ENCODE data around the gene MTHFR.

MTHFR gene

DNA sequence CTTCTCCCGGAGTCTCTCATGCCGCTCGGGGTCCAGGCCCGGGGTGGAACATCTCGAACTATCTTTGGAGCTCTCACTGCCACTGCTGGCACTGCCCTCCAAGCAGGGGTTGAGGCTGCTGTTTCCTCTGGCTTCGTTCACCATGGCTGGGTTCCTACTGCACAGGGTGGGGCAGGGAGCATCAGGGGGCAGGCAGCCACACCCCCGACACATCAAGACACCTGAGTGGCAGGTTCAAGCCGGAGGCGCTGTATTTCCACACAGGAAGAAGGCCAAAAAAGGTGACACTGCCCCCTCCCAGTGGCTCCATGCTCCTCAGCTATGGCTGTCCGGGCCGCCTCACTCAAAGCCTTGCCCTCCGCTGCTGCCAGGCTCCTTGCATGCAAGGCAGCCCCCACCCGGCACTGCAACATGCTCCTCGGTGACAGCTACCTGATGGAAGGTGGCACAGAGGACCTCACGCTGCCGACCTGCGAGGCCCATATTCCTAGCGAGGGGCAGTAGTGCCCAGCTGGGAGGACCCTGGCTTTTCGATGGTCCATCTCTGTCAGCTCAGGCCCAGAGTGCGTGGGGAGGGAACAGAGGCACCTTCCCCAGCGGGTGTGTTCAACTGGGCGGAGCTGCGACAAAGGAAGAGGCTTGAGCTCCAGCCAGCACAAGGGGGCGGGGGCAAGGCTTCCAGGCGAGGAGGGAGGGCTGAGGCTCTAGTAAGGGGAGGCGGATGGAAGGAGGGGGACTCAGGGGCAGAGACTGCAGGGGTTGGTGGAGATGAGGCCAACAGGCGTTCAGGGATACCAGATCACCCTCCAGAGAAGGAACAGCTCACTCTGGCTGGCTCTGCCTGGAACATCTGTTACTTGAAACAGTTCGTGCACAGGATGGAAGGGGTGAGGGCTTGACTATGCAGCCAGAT lies 2.5 kb downstream of the MTHFR start:
- DNase-seq (ENCODE audit: low read depth): peak; percentile 87
- TF ChIP-seq, protein P1, sequence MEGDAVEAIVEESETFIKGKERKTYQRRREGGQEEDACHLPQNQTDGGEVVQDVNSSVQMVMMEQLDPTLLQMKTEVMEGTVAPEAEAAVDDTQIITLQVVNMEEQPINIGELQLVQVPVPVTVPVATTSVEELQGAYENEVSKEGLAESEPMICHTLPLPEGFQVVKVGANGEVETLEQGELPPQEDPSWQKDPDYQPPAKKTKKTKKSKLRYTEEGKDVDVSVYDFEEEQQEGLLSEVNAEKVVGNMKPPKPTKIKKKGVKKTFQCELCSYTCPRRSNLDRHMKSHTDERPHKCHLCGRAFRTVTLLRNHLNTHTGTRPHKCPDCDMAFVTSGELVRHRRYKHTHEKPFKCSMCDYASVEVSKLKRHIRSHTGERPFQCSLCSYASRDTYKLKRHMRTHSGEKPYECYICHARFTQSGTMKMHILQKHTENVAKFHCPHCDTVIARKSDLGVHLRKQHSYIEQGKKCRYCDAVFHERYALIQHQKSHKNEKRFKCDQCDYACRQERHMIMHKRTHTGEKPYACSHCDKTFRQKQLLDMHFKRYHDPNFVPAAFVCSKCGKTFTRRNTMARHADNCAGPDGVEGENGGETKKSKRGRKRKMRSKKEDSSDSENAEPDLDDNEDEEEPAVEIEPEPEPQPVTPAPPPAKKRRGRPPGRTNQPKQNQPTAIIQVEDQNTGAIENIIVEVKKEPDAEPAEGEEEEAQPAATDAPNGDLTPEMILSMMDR (IDR thresholded peaks at IDR 0.05; ENCODE audit: insufficient read depth, low read depth, low read length, missing control alignments): no peak
- H3K4me3 ChIP-seq (ENCODE audit: low read length): peak overlapping the region; percentile 42

DNA sequence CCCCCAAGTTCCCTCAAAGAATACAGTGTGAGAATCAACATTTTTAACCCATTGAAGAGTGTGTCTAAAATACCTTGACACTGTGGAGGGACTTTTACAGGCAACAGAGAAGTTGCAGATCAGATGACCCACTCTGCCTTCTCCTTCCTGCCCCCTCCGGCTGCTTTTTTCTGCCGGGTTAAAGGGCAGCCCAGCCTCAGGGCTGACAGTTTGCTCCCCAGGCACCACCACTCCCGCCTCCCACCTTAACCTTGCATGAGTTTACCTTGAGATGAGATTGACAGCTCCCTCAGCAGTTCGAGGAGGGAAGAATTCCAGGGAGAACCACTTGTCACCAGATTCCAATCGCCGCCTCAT lies 3.2 kb downstream of the MTHFR start:
- H3K4me3 ChIP-seq (ENCODE audit: low read length): peak overlapping the region; percentile 42
- TF ChIP-seq, protein P1 (IDR thresholded peaks at IDR 0.05; ENCODE audit: insufficient read depth, low read depth, low read length, missing control alignments): no peak
- no peak for DNase-seq (ENCODE audit: low read depth)

DNA sequence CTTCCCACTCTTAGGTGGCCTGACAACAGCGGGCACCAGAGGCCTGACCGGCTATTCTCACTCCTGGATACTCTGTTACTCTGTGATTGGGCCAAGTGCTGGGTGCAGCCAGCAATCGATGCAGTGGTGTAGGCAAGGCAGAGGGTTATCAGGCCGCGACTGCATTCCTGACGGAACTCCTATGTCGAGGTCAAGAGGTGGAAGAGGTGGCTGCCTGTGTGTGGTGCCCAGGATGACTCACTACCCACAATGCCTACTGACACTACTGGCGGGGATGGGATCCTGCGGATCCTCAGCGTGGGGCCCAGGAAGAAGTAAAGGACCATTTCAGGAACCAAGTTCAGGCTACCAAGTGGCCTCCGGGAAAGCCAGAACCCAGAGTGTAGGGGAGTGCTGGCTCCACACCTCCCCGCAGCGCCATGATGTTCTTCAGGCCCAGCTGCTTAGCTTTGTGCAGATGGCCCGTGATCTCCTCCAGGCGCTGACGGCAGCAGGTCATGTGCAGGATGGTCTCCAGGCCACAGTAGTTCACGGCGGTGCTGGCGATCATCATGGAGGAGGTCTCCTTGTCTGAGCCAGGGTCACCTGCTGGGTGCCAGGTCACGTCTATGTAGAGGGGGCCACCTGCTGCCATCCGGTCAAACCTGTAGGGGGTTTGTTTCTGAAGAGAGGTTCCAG lies 4.9 kb downstream of the MTHFR start:
- H3K4me3 ChIP-seq (ENCODE audit: low read length): no peak overlapping the region

DNA sequence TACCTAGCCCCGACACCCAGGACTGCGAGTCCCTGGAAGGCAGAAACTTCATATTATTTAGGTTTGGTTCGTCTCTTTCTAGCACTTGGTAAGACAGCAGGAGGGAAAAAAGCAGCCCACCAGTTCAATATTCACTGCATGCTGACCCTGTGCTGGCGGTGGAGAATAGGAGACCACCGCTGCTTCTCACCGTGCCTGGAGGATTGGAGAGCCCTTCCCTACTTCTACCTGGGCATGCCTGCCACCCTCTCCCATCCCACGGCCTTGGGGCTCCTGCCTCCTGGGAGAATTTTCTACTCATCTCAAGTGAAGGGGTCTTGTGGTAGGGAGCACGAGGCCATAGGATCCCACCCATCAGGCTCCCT lies 5.4 kb downstream of the MTHFR start:
- DNase-seq (ENCODE audit: low read depth): no peak
- H3K4me3 ChIP-seq (ENCODE audit: low read length): no peak overlapping the region
- TF ChIP-seq, protein P1 (IDR thresholded peaks at IDR 0.05; ENCODE audit: insufficient read depth, low read depth, low read length, missing control alignments): no peak

More for the DNA sequence above, 4.9 kb downstream of the MTHFR start:
- no peak for DNase-seq (ENCODE audit: low read depth)
- TF ChIP-seq, protein P1 (IDR thresholded peaks at IDR 0.05; ENCODE audit: insufficient read depth, low read depth, low read length, missing control alignments): no peak

DNA sequence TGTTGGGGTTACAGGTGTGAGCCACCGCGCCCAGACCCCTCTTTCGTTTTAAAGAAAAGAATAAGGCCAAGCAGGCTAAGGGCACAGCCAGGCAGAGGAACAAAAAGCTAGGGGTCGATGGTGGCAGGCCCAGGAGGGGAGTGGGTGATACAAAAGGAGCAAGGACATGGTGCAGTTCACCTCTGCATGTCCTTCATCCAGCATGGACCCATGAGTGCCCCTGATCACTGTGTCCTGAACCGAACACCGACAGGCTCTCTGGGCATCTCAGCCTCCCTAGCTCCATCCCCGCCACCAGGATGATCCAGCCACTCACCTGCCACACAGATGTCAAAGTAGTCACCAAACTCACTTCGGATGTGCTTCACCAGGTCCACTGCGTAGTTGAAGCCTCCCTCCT lies 5.9 kb downstream of the MTHFR start:
- TF ChIP-seq, protein P1 (IDR thresholded peaks at IDR 0.05; ENCODE audit: insufficient read depth, low read depth, low read length, missing control alignments): no peak
- H3K4me3 ChIP-seq (ENCODE audit: low read length): no peak overlapping the region
- no peak for DNase-seq (ENCODE audit: low read depth)

DNA sequence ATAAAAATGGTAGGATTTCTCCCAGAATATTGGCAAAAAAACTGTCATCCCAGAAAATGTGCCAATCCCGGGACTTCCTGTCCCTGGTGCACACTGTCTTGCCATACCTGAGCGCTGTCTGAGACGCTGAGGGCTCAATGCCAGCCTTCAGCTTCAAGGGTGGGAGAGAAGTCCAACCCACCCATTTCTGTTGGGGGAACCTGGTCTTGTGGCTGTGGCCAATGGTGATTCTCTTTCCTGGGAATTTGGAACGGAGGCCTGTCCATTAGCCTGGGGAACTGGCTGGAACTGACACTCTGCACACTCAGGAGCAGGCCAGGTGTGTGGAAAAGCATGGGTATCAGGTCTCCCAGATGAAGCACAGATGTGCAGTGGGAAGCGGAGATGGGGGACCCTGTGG lies 6.7 kb downstream of the MTHFR start:
- TF ChIP-seq, protein P1 (IDR thresholded peaks at IDR 0.05; ENCODE audit: insufficient read depth, low read depth, low read length, missing control alignments): no peak
- H3K4me3 ChIP-seq (ENCODE audit: low read length): no peak overlapping the region
- DNase-seq (ENCODE audit: low read depth): no peak

Data from epithelial cell of esophagus (primary cell).